ENCODE results near the gene FAM240A. TPM values are rescaled to one million over a fixed set of nuclear protein-coding genes. Genes with fewer than 3 reads are reported as not detected.

Gene FAM240A
- total RNA-seq, 2 experiments from 2014 or later: not detected

DNA sequence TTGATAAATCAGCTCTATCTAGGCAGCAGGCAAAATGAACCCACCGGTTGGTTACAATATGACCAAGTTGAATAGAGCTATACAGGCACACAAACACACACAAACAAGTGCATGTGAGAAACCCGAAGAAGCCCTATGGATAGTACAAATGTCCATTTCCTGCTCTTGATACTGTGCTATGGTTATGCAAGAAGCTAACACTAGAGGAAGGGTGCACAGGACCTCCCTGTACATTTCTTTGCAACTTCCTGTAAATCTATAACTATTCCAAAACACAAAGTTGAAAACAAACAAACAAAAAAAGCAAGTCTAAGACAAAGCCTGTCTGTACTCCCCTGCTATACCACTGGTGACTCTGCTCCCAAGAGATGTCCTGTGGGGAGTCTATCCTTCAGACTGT lies 8.2 kb upstream of the FAM240A start:
- POLR2A ChIA-PET: no interaction called here
- H3K9me3 Mint-ChIP-seq: no peaks in the 10 kb centered on the region
- H3K27ac Mint-ChIP-seq: no peak overlapping the region
- intact Hi-C loops (cut with DNase I, micrococcal nuclease): no loop called here
- Histone ChIP-seq H3K27me3 (ENCODE audit: control insufficient read depth in 1 of 2, insufficient read depth in 2 of 2, low read length in 2 of 2) (no peaks in the 10 kb centered on the region), H3K4me1 (ENCODE audit: insufficient read depth, low read length) (no peaks in the 10 kb centered on the region), H3K4me3 (ENCODE audit: low read length) (no peak overlapping the region), H3K9me3 (ENCODE audit: control insufficient read depth in 1 of 2, insufficient read depth in 1 of 2, low read length in 2 of 2) (no peaks in the 10 kb centered on the region), H3K36me3 (ENCODE audit: insufficient read depth, low read length) (no peaks in the 10 kb centered on the region), H3K27ac (ENCODE audit: low read depth in 1 of 2, low read length in 2 of 2) (no peak overlapping the region)
- ATAC-seq (ENCODE audit: poor library complexity) (no peak), DNase-seq (no peak)
- CTCF ChIA-PET: no interaction called here
- TF ChIP-seq, protein P1, sequence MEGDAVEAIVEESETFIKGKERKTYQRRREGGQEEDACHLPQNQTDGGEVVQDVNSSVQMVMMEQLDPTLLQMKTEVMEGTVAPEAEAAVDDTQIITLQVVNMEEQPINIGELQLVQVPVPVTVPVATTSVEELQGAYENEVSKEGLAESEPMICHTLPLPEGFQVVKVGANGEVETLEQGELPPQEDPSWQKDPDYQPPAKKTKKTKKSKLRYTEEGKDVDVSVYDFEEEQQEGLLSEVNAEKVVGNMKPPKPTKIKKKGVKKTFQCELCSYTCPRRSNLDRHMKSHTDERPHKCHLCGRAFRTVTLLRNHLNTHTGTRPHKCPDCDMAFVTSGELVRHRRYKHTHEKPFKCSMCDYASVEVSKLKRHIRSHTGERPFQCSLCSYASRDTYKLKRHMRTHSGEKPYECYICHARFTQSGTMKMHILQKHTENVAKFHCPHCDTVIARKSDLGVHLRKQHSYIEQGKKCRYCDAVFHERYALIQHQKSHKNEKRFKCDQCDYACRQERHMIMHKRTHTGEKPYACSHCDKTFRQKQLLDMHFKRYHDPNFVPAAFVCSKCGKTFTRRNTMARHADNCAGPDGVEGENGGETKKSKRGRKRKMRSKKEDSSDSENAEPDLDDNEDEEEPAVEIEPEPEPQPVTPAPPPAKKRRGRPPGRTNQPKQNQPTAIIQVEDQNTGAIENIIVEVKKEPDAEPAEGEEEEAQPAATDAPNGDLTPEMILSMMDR (IDR thresholded peaks at IDR 0.05): no peak
- H3K27me3 Mint-ChIP-seq: no peaks in the 10 kb centered on the region
- H3K36me3 Mint-ChIP-seq (ENCODE audit: low read depth): no peaks in the 10 kb centered on the region
- H3K4me3 Mint-ChIP-seq: no peak overlapping the region
- H3K4me1 Mint-ChIP-seq (ENCODE audit: low read depth): no peaks in the 10 kb centered on the region

DNA sequence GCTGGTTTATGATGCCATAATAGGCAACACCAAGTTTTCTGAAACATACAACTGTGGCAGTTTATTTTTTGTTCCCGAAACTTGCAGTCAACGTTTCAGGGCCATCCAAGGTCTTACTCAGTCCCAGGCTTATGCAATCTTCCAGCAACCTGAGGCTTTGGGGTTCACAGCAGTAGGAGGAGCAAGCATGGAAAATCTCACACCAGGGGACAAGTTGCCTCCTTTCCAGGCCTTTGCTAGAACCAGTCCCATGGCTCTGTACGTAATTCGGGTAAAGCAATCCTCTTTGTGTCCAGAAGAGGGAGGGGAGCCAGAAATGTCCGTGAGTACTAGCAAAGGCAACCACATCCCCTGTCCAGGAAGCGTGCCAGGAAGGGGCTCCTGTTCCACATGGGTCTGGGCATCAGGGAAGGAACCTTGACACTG lies 4.7 kb upstream of the FAM240A start:
- no peak overlapping the region for H3K27ac Mint-ChIP-seq
- ChIA-PET POLR2A (no interaction called here), CTCF (interaction anchor here (1.1 to 1.4 kb wide), 2 partner anchors 118 to 119 kb away, joined by 3 to 5 read pairs; no protein-coding TSS in a partner anchor)
- H3K4me3 ChIP-seq (ENCODE audit: low read length): no peak overlapping the region
- no peaks in the 10 kb centered on the region for H3K4me1 Mint-ChIP-seq (ENCODE audit: low read depth)
- no peaks in the 10 kb centered on the region for H3K36me3 ChIP-seq (ENCODE audit: insufficient read depth, low read length)
- no peak overlapping the region for H3K4me3 Mint-ChIP-seq
- DNase-seq: no peak
- no peaks in the 10 kb centered on the region for H3K27me3 ChIP-seq (ENCODE audit: control insufficient read depth in 1 of 2, insufficient read depth in 2 of 2, low read length in 2 of 2)
- H3K9me3 ChIP-seq (ENCODE audit: control insufficient read depth in 1 of 2, insufficient read depth in 1 of 2, low read length in 2 of 2): no peaks in the 10 kb centered on the region
- H3K36me3 Mint-ChIP-seq (ENCODE audit: low read depth): no peaks in the 10 kb centered on the region
- H3K9me3 Mint-ChIP-seq: no peaks in the 10 kb centered on the region
- H3K27me3 Mint-ChIP-seq: no peaks in the 10 kb centered on the region
- ATAC-seq (ENCODE audit: poor library complexity): no peak
- intact Hi-C loops (cut with DNase I, micrococcal nuclease): no loop called here
- no peak overlapping the region for H3K27ac ChIP-seq (ENCODE audit: low read depth in 1 of 2, low read length in 2 of 2)
- no peaks in the 10 kb centered on the region for H3K4me1 ChIP-seq (ENCODE audit: insufficient read depth, low read length)
- TF ChIP-seq, protein P1 (IDR thresholded peaks at IDR 0.05): no peak

DNA sequence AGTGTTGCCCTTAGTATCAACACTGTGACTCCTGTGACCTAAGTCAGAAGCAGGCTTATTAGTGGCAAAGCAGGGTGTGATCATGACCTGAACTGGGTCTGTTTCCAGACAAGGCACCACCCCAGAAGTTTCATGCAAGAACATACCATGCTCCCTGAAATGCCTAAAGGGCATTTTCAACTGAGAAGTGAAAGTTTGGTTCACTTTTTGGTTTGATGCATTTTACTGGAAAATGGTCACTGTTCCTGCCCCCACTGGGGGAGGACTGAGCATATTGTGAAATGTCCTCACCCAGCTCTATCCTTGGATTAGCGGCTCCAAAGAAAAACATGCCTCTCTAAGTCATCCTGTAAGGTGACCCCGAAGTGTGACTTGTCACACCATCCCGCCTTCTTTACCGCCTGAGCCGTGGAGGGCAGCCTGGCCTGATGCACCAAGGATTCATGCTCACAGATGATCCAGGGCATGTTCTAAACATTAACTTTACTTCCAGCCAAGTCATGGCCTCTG lies 3.1 kb upstream of the FAM240A start:
- no peaks in the 10 kb centered on the region for H3K27me3 ChIP-seq (ENCODE audit: control insufficient read depth in 1 of 2, insufficient read depth in 2 of 2, low read length in 2 of 2)
- H3K4me1 ChIP-seq (ENCODE audit: insufficient read depth, low read length): no peaks in the 10 kb centered on the region
- H3K27me3 Mint-ChIP-seq: no peaks in the 10 kb centered on the region
- ATAC-seq (ENCODE audit: poor library complexity) (no peak), DNase-seq (no peak)
- H3K4me3 ChIP-seq (ENCODE audit: low read length): no peak overlapping the region
- POLR2A ChIA-PET: no interaction called here
- H3K36me3 Mint-ChIP-seq (ENCODE audit: low read depth): no peaks in the 10 kb centered on the region
- CTCF ChIA-PET: no interaction called here
- intact Hi-C loops (cut with DNase I, micrococcal nuclease): no loop called here
- no peak overlapping the region for H3K27ac Mint-ChIP-seq
- H3K27ac ChIP-seq (ENCODE audit: low read depth in 1 of 2, low read length in 2 of 2): no peak overlapping the region
- no peaks in the 10 kb centered on the region for H3K9me3 Mint-ChIP-seq
- no peaks in the 10 kb centered on the region for H3K36me3 ChIP-seq (ENCODE audit: insufficient read depth, low read length)
- H3K9me3 ChIP-seq (ENCODE audit: control insufficient read depth in 1 of 2, insufficient read depth in 1 of 2, low read length in 2 of 2): no peaks in the 10 kb centered on the region
- TF ChIP-seq, protein P1 (IDR thresholded peaks at IDR 0.05): no peak
- no peak overlapping the region for H3K4me3 Mint-ChIP-seq
- H3K4me1 Mint-ChIP-seq (ENCODE audit: low read depth): no peaks in the 10 kb centered on the region
